Skeletal muscle satellite cell (primary cell): ENCODE measurements around the gene KCNG1.

Experiments
- H3K27me3 ChIP-seq: 2 replicates; pipeline ENCODE4 v1.7.0; 2013; ENCODE audit warnings: low read length; ENCODE audit not compliant: control insufficient read depth, insufficient read depth
- H3K36me3 ChIP-seq: 2 replicates; pipeline ENCODE4 v1.7.0; 2013; ENCODE audit warnings: mild to moderate bottlenecking, control low read depth, low read length; ENCODE audit not compliant: insufficient read depth
- H3K4me1 ChIP-seq: 2 replicates; pipeline ENCODE4 v1.7.0; 2013; ENCODE audit warnings: low read length; ENCODE audit not compliant: control insufficient read depth, insufficient read depth
- H3K4me2 ChIP-seq: 2 replicates; pipeline ENCODE4 v1.7.0; 2013; ENCODE audit warnings: mild to moderate bottlenecking, low read length
- H3K4me3 ChIP-seq: 2 replicates; pipeline ENCODE4 v1.7.0; 2013; ENCODE audit warnings: low read length
- H3K9ac ChIP-seq: 2 replicates; pipeline ENCODE4 v1.7.0; 2013; ENCODE audit warnings: mild to moderate bottlenecking, low read depth, low read length, moderate library complexity
- H3K9me3 ChIP-seq: replicated peaks from 2 replicates; pipeline ENCODE4 v1.7.0; 2013; ENCODE audit warnings: mild to moderate bottlenecking, control low read depth, low read length

KCNG1 gene

DNA sequence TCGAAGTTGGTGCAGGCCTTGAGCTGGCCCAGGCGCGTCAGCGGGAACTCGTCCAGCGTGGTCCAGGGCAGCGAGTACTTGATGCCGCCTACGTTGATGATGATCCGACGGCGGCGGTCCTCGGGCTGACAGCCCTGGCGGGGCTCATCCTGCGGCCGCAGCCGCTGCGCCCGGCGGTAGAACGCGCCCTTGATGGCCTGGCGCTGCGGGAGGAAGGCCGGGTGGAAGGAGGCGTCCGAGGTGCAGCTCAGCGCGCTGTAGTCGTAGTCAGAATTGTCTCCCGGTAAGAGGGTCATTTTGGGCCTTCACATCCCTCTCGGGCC lies 12.9 kb downstream of the KCNG1 start:
- peaks cover 15% of the 10 kb centered on the region for H3K27me3 ChIP-seq
- no peak overlapping the region for H3K4me3 ChIP-seq
- H3K4me2 ChIP-seq: no peak overlapping the region
- no peak overlapping the region for H3K9ac ChIP-seq
- no peaks in the 10 kb centered on the region for H3K36me3 ChIP-seq
- H3K4me1 ChIP-seq: peaks cover 9% of the 10 kb centered on the region
- no peaks in the 10 kb centered on the region for H3K9me3 ChIP-seq

GRCh38 chr20:51009303-51010042 lies 13.4 kb downstream of the KCNG1 start:
- Histone ChIP-seq H3K4me2 (no peak overlapping the region), H3K36me3 (no peaks in the 10 kb centered on the region), H3K9ac (no peak overlapping the region), H3K9me3 (no peaks in the 10 kb centered on the region), H3K4me3 (no peak overlapping the region), H3K4me1 (peaks cover 9% of the 10 kb centered on the region), H3K27me3 (peaks cover 15% of the 10 kb centered on the region)

DNA sequence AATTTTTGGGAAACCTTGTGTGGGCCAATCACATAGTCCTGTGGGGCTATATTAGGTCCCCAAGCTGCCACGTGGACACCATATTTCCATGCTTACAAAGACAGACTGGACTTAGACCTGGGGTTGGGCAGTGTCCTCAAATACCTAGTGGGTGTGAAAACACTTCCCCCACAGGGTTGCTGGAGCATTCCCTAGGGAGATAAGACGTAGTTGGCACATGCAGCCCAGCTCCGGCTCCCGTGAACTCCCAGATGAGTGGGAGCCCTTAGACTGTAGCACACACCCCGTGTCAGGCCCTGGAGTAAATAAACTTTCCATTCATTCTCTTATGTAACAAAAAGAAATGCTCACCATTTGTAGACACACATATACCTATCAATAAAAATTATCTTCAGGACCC lies 14.2 kb downstream of the KCNG1 start:
- H3K4me3 ChIP-seq: no peak overlapping the region
- H3K9ac ChIP-seq: no peak overlapping the region
- no peak overlapping the region for H3K4me2 ChIP-seq
- H3K9me3 ChIP-seq: no peaks in the 10 kb centered on the region
- H3K27me3 ChIP-seq: peaks cover 8% of the 10 kb centered on the region
- H3K36me3 ChIP-seq: no peaks in the 10 kb centered on the region
- H3K4me1 ChIP-seq: peaks cover 9% of the 10 kb centered on the region

DNA sequence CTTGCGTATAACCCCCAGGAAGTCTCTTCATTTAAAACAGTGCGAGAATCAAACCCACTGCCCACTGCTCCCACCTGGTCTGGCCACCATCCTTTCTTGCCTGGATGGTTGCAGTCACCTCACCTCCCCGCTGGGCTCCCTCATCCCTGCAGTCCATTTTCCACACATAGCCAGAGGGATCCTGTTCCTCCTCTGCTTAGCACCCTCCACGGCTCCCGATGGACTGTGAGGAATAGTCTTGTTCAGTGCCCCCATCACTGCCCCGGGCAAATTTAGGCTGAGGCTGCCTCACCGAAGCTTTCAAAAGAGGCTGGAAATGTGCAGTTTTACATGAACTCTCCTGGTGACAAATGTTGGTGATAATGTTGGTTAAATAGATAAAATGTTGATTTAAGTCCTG lies 17.7 kb downstream of the KCNG1 start:
- Histone ChIP-seq H3K9me3 (no peaks in the 10 kb centered on the region), H3K4me2 (no peak overlapping the region), H3K27me3 (peaks cover 9% of the 10 kb centered on the region), H3K4me1 (no peaks in the 10 kb centered on the region), H3K9ac (no peak overlapping the region), H3K36me3 (no peaks in the 10 kb centered on the region), H3K4me3 (no peak overlapping the region)

DNA sequence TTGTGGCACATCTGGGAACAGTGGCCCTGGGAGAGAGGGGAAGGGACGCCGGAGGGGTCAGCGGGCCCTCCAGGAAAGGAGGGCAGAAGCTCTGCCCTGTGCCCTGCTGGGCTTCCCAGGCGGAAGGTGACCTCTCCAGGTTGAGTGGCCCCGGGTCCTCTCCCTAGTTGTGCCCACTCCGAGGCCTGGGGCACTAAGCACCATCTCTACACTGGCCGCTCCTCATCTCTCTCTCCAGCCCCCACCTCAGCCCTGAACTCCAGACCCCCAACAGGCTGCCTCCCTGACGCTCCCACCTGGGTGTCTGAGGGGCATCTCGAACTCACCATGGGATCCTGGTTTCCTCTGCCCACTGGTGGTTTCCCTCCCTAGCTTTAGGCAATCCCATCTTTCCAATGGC lies 18.1 kb downstream of the KCNG1 start:
- Histone ChIP-seq H3K36me3 (no peaks in the 10 kb centered on the region), H3K9me3 (no peaks in the 10 kb centered on the region), H3K4me2 (no peak overlapping the region), H3K9ac (no peak overlapping the region), H3K27me3 (peaks cover 9% of the 10 kb centered on the region), H3K4me1 (no peaks in the 10 kb centered on the region), H3K4me3 (no peak overlapping the region)

- Histone ChIP-seq H3K4me2 (no peak overlapping the region), H3K9ac (no peak overlapping the region)
These were observed 18.6 kb downstream of the KCNG1 start for GRCh38 chr20:51004305-51004727.

GRCh38 chr20:51003753-51004152 lies 19.2 kb downstream of the KCNG1 start:
- H3K9ac ChIP-seq: no peak overlapping the region

More at GRCh38 chr20:51004305-51004727, 18.6 kb downstream of the KCNG1 start:
- Histone ChIP-seq H3K4me1 (no peaks in the 10 kb centered on the region), H3K9me3 (no peaks in the 10 kb centered on the region), H3K4me3 (no peak overlapping the region), H3K36me3 (no peaks in the 10 kb centered on the region), H3K27me3 (peaks cover 9% of the 10 kb centered on the region)

DNA sequence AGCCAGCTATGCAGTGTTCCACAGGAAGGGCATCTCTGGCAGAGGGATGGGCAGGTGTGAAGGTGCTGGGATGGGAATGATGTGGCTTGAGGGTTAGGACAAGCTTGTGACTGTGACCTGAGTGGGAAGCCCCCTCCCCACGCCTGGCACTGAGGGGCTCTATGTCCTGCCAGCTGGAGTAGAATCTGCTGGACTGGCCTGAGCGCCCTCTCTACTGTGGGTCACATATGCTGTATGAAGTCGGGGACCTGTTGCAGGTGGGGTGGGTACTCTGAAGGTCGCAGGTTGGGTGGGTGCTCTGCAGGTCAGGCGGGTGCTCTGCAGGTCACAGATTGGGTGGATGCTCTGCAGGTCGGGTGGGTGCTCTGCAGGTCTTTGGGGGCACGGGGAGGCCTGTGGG lies 20.3 kb downstream of the KCNG1 start:
- no peaks in the 10 kb centered on the region for H3K9me3 ChIP-seq
- H3K27me3 ChIP-seq: peaks cover 20% of the 10 kb centered on the region
- no peaks in the 10 kb centered on the region for H3K36me3 ChIP-seq
- no peak overlapping the region for H3K9ac ChIP-seq
- no peaks in the 10 kb centered on the region for H3K4me1 ChIP-seq
- no peak overlapping the region for H3K4me2 ChIP-seq
- H3K4me3 ChIP-seq: no peak overlapping the region

More at GRCh38 chr20:51003753-51004152, 19.2 kb downstream of the KCNG1 start:
- H3K4me3 ChIP-seq: no peak overlapping the region
- H3K9me3 ChIP-seq: no peaks in the 10 kb centered on the region
- no peak overlapping the region for H3K4me2 ChIP-seq
- H3K4me1 ChIP-seq: no peaks in the 10 kb centered on the region
- peaks cover 13% of the 10 kb centered on the region for H3K27me3 ChIP-seq
- no peaks in the 10 kb centered on the region for H3K36me3 ChIP-seq

GRCh38 chr20:51001430-51002265 lies 21.3 kb downstream of the KCNG1 start:
- H3K4me1 ChIP-seq: no peaks in the 10 kb centered on the region
- H3K9ac ChIP-seq: no peak overlapping the region
- peaks cover 28% of the 10 kb centered on the region for H3K27me3 ChIP-seq
- H3K4me2 ChIP-seq: no peak overlapping the region
- no peaks in the 10 kb centered on the region for H3K36me3 ChIP-seq
- no peaks in the 10 kb centered on the region for H3K9me3 ChIP-seq
- no peak overlapping the region for H3K4me3 ChIP-seq

DNA sequence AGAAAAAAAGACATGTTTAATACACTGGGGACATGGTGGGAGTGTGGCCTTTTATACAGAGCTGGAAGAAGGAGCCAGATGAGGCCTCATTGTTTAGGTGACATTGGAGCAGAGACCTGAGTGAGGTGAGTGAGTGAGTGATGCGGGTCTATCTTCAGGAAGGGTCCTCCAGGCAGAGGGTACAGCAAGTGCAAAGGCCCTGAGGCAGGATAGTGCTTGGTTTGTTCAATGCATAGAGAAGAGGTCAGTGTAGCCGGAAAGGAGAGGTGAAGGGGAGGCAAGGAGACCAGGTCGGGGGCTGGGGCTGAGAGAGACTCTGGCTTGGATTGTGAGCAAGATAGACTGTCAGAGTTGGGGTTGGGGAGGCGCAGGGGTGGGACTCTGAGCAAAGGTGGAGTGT lies 23.6 kb downstream of the KCNG1 start:
- Histone ChIP-seq H3K9me3 (no peaks in the 10 kb centered on the region), H3K4me3 (no peak overlapping the region), H3K4me2 (no peak overlapping the region), H3K27me3 (peaks cover 36% of the 10 kb centered on the region), H3K36me3 (no peaks in the 10 kb centered on the region), H3K9ac (no peak overlapping the region), H3K4me1 (no peaks in the 10 kb centered on the region)

DNA sequence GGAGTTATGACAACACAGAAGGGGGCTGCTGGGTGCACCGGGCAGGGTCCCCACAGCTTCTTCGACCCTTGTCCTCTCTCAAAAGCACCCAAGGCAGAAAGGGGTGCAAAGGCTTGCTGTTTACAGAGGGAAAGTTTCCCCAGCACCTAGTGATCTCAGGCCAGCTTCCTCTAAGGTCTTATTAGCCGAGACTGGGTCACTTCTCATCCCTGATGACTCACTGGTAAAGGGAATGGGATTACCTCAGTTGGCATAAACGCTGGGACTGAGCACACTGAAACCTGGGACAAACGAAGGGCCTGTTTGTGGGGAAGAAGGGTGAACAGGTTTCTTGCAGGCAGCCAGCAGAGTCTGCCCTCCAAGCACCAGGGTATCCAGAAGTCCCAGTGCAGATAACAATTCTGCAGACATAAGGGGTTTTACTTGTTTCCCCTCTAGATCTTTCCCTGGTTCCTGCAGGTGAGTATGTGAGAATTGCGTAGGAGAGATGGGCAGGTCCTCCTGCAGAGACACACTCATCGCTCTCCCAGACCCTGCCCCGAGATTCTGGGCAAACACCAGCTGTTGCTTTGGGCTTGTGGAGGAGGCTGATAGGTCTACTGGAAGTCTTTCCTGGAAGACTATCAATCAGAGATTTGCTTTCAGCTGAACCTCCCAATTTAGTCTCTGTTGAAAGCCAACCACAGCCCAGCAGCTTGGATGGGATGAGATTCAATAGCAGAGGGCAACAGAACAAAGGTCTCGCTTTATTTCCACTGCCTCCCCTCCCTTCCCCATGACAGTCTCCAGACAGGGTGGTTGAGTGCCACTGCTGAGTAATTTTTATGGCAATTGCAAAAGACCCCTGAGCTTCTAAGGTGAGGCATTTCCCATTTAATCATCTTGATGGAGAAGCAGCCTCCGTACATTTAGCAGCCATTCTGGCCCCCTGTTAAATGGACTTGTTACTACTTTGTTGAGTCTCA lies 25.7 kb downstream of the KCNG1 start:
- H3K4me1 ChIP-seq: no peaks in the 10 kb centered on the region
- peaks cover 44% of the 10 kb centered on the region for H3K27me3 ChIP-seq
- no peak overlapping the region for H3K4me3 ChIP-seq
- H3K9ac ChIP-seq: no peak overlapping the region
- no peaks in the 10 kb centered on the region for H3K36me3 ChIP-seq
- no peak overlapping the region for H3K4me2 ChIP-seq
- no peaks in the 10 kb centered on the region for H3K9me3 ChIP-seq
